Left forelimb (tissue), 1 donor: Measurements from ENCODE around the gene SCN10A.
A peak's percentile ranks its signal among the peaks of the same experiment; 100 is the strongest.

Source experiments
- DNase-seq: peaks from one replicate; pipeline ENCODE4 v3.0.0-alpha.2; 2018; ENCODE audit warnings: low spot score

The SCN10A gene

DNA sequence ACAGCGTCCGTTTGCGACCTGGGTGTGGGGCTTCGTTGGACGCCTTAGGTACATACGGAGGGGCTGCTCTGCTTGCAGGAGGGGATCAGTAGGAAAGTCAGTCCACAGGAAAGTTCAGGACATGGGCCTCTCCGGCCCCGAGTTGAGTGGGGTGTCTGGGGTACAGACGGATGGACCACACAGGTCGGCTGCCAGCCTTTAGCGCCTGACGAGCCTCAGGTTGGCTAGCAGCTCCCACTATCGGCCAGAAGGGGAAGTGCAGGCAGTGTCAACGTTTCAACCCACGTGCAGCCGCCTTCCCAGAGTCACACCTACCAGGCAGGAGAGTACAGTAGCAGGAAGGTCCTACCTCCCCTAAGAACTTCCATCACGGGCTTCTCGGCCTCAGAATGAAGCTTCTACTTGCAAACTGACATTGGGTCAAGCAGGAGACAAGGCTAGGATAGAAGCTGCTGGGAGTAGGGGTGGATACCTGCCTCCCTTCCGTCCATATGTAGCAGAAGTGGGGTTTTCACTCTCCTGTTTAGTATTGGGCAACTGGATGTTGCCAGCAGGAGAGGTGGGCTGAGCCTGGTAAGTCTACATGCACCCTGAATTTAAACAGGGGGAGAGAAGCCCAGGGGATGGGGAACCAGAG is 164.7 kb downstream of the SCN10A start:
- peak; percentile 67 for DNase-seq

- peak; percentile 64 for DNase-seq
Measured at GRCh38 chr3:38650248-38650951, 165.6 kb downstream of the SCN10A start.

DNA sequence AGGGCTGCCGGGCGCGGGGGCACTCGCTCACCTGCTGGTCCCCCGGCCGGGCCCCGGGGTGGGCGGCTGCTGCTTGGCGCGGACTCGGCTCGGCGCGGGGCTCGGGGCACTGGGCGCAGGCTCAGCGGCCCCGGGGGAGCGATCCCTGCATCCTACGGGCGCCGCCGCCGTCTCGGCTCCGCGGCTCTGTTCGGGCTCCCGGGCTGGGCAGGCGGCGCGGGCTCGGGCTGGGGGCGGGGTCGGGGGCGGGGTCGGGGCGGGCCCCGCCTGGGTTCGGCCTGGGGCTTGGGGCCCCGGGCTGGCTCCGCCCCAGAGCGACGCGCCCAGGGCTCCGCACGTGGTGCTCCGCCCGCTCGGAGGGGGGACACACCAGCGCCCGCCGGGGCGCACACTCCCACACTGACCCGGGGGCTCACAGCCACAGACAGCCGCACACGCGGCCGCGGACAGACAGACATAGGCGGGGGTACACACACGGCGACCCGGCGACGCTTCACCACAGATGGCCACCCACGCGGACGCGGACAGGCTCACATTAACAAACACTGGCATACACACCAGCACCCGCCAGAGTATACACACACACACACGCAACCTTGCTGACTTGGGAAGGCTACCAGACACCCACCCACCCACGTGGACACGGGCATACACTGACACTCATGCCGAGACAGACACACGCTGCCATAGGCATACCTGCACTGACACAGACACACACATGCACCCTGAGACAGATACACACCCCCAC is 166.3 kb downstream of the SCN10A start, which contains the start of gene SCN5A:
TSS of gene SCN5A (minus strand) at position 188 of the 748 bp plus-strand sequence. CDS start 16,380 bp downstream, outside the sequence.
- peak; percentile 71 for DNase-seq

GRCh38 chr3:38648659-38649499 is 167.1 kb downstream of the SCN10A start:
- peak; percentile 50 for DNase-seq

DNA sequence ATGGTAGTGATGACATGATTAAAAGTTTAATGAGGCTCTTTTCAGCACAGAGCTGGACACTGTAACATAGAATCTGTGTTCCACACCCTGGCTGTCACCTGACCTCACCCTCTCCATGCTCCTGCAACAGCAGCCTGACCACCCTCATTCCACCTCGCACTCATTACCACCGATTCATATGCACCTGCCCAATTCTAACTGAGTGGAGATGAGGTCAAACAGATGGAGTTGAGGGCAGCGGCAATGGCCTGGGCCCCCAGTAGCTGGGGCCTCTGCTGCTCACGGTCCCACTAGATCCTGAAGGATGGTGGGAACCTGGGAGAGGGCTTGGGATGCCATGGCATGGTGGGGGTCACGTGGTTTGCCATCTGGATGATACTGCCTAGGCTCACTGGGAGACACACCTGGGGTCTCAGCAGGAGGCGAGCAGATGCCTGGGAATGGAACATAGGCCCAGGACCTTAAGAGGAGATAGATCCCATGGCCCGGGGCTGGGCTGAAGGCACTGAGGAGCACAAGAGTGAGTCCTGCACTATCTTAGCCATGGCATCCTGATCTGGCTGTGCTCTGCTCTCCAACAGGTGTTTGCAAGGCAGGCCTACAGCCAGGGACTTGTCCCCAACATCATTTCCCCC is 167.9 kb downstream of the SCN10A start:
- DNase-seq: no peak

DNA sequence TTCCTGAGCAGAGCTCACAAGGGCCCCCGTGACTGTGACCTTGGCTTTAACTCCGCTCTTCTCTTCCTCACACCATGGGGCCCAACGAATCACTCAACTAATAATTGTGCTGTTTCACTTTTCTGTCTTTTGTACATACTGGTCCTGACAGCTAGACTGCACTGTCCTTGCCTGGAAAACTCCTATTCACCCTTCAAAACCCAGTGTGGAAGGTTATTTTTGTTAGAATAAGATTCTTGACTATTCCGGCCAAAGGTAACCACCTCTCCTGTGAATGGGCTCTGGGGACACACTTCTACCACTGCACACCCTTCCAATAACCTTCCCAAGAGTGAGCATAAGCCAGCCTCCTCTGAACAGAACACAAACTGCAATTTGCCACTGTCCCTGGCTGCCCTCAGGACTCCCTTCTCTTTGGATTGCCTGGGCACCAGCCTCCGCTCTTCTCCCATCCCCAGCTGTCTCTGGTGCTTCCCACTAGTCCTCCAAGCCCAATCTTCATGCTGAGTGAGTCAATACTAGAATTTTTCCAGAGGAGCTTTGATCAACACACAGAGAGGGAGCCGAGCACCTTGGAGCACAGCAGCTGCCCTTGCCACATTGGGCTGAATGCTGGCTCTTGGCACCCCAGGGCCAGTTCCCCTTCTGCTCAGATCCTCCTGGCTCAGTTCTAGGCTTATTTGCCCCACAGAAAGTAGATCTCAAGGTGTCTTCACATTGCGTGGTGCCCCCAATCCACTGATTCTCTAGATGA is 168.6 kb downstream of the SCN10A start:
- no peak for DNase-seq
